Heart right ventricle (tissue), 16 donors: ENCODE measurements around the gene EPHX1. TPM values are rescaled to one million over a fixed set of nuclear protein-coding genes. Genes with fewer than 3 reads are reported as not detected.

Experiments used
- ATAC-seq, 8 donors: fragments of 200-7000 bp; cut with Tn5 transposase; one replicate each; pipeline ENCODE4 v1.9.1; 2020; ENCODE audit warnings: mild to moderate bottlenecking in 8 of 8, moderate library complexity in 8 of 8, moderate number of reproducible peaks in 1 of 8
- DNase-seq, 2 donors: peaks; one replicate each; pipeline ENCODE4 v3.0.0-alpha.2; 2020
- H3K27ac ChIP-seq, 10 donors: fragments of 200-600 bp; sonication (generic) in 2 of 10; one replicate each; pipeline versions ENCODE4 v1.5.0 to v1.8.0; 2020 to 2022; ENCODE audit warnings: mild to moderate bottlenecking in 3 of 10
- H3K27me3 ChIP-seq, 7 donors: fragments of 200-600 bp; one replicate each; pipeline ENCODE4 v1.8.0; 2021 to 2022; ENCODE audit warnings: mild to moderate bottlenecking in 2 of 7
- H3K36me3 ChIP-seq, 9 donors: fragments of 200-600 bp; sonication (generic) in 1 of 9; one replicate each; pipeline versions ENCODE4 v1.5.0 to v1.8.0; 2020 to 2022; ENCODE audit warnings: mild to moderate bottlenecking in 2 of 9
- H3K4me1 ChIP-seq, 9 donors: fragments of 200-600 bp; sonication (generic) in 1 of 9; one replicate each; pipeline versions ENCODE4 v1.5.0 to v1.8.0; 2020 to 2022; ENCODE audit warnings: mild to moderate bottlenecking in 4 of 9
- H3K4me3 ChIP-seq, 10 donors: fragments of 200-600 bp; sonication (generic) in 2 of 10; one replicate each; pipeline versions ENCODE4 v1.5.0 to v1.8.0; 2020 to 2022; ENCODE audit warnings: mild to moderate bottlenecking in 7 of 10, moderate library complexity in 2 of 10
- H3K9me3 ChIP-seq, 11 donors: fragments of 200-600 bp in 10 of 11; sonication (generic) in 2 of 11; one replicate each; pipeline versions ENCODE4 v1.5.0 to v1.8.0; 2013 to 2022; ENCODE audit warnings: mild to moderate bottlenecking in 2 of 11, control low read depth in 1 of 11, moderate library complexity in 1 of 11
- WGBS, 2 donors: extraction: QIAGEN DNeasy Blood & Tissue Kit; methylation state at CpG; one replicate each; pipeline ENCODE4 v1.1.7; 2013; ENCODE audit warnings: inconsistent platforms in 1 of 2; 5-methylcytosine and 5-hydroxymethylcytosine counted together
- intact Hi-C, 10 donors: fragments of 100-400 bp; cut with DNase I; formaldehyde crosslinking; loops; one replicate each; pipeline versions ENCODE4 v1.11.1 to v1.14.2; 2022
- polyA plus RNA-seq, 2 donors: library from polyadenylated mRNA; stranded (reverse); fragments of 200-250 nt; gene quantifications; one replicate each; pipeline ENCODE4 v1.2.3, GENCODE V29; 2013
- total RNA-seq, 10 donors: library from RNA; stranded (reverse); fragmentation: NEBNext Ultra II Directional in 3 of 10; extraction: Animal tissue kit (Norgen Biotek cat#: 25700) in 3 of 10; gene quantifications; one replicate each; pipeline versions ENCODE4 v1.2.1 to v1.2.4, GENCODE V29; 2021 to 2023
- TF ChIP-seq, protein P1 (sequence below), 9 donors: fragments of 200-600 bp; sonication (generic) in 2 of 9; IDR thresholded peaks; one replicate each; pipeline versions ENCODE4 v1.5.0 to v1.8.0; 2021 to 2022; ENCODE audit warnings: antibody characterized with exemption in 9 of 9, mild to moderate bottlenecking in 5 of 9, moderate library complexity in 1 of 9
- donor health status: Arrhythmogenic right ventricular cardiomyopathy.
- donor health status: ischemic (EF 13 %, LVEDD 7.1; RV severe dilation, severe dysfunction).
- donor health status: healthy with polysubstance abuse.
- donor health status: DM: no; HTN: yes; CAD: no.
- donor health status: DM: no; HTN: no; CAD: no.
- donor health status: ischemic (EF 25% LVEDD 6.9; RV normal size, moderate dysfunction).
- donor health status: ischemic (EF 25% LVEDD 5.7; RV mildly dilated, moderate dysfunction).
- donor health status: healthy.
- donor health status: DM: yes; HTN: yes; CAD: no.
- donor health status: Ischemic cardiomyopathy.
- donor health status: ischemic (EF 35%, LVEDD 5.7; RV mildly dilated, moderate dysfunction).
- donor health status: nonischemic (EF 11% LVEDD 7.7; RV severe dilation, severe dysfunction).
- donor health status: DM: yes; HTN: yes; CAD: no.
- donor health status: PGD.
- donor health status: ischemic (EF 29% LVEDD 5.4; RV normal size, mild dysfunction).
- donor health status: nonischemic (EF 23%, LVEDD 6.1; RV moderate dilation, normal function).

Gene EPHX1
- total and polyA plus RNA-seq, 12 donors: 31.5 to 80.8 (median 43.2) TPM

- no peaks in the 10 kb centered on the region for H3K27me3 ChIP-seq
- peak overlapping the region in 9 of 10 donors; percentile 2 to 75 (median 52) for H3K27ac ChIP-seq
- DNase-seq (no peak), ATAC-seq (no peak)
- 67 to 69% methylated on average over 12 of the region's 12 CpGs for WGBS, 2 donors
- intact Hi-C loops: no loop called here
- peaks cover 30 to 75% (median 63%) of the 10 kb centered on the region in 9 donors for H3K4me1 ChIP-seq
- H3K36me3 ChIP-seq: peaks cover 0 to 24% (median 0%) of the 10 kb centered on the region in 9 donors
- no peak overlapping the region for H3K4me3 ChIP-seq
- TF ChIP-seq, protein P1, sequence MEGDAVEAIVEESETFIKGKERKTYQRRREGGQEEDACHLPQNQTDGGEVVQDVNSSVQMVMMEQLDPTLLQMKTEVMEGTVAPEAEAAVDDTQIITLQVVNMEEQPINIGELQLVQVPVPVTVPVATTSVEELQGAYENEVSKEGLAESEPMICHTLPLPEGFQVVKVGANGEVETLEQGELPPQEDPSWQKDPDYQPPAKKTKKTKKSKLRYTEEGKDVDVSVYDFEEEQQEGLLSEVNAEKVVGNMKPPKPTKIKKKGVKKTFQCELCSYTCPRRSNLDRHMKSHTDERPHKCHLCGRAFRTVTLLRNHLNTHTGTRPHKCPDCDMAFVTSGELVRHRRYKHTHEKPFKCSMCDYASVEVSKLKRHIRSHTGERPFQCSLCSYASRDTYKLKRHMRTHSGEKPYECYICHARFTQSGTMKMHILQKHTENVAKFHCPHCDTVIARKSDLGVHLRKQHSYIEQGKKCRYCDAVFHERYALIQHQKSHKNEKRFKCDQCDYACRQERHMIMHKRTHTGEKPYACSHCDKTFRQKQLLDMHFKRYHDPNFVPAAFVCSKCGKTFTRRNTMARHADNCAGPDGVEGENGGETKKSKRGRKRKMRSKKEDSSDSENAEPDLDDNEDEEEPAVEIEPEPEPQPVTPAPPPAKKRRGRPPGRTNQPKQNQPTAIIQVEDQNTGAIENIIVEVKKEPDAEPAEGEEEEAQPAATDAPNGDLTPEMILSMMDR (IDR thresholded peaks at IDR 0.05): no peak
- H3K9me3 ChIP-seq: no peaks in the 10 kb centered on the region
These were observed 9.6 kb downstream of the EPHX1 start for GRCh38 chr1:225819346-225820192.

- DNase-seq (no peak), ATAC-seq (no peak)
- H3K9me3 ChIP-seq: no peaks in the 10 kb centered on the region
- intact Hi-C loops: no loop called here
- H3K4me1 ChIP-seq: peaks cover 28 to 78% (median 70%) of the 10 kb centered on the region in 9 donors
- no peaks in the 10 kb centered on the region for H3K27me3 ChIP-seq
- no peak overlapping the region for H3K4me3 ChIP-seq
- TF ChIP-seq, protein P1 (IDR thresholded peaks at IDR 0.05): no peak
- peak overlapping the region in 5 of 10 donors; percentile 0 to 75 (median 50) for H3K27ac ChIP-seq
- WGBS, 2 donors: 93 to 95% methylated on average over 5 of the region's 5 CpGs
- peaks cover 0 to 24% (median 0%) of the 10 kb centered on the region in 9 donors for H3K36me3 ChIP-seq
These were observed 10.7 kb downstream of the EPHX1 start for GRCh38 chr1:225820522-225821120.

GRCh38 chr1:225822655-225823403, 12.9 kb downstream of the EPHX1 start:
- intact Hi-C loops: no loop called here
- TF ChIP-seq, protein P1 (IDR thresholded peaks at IDR 0.05): no peak
- peaks cover 16 to 73% (median 63%) of the 10 kb centered on the region in 9 donors for H3K4me1 ChIP-seq
- no peaks in the 10 kb centered on the region for H3K27me3 ChIP-seq
- H3K4me3 ChIP-seq: no peak overlapping the region
- no peak for DNase-seq
- H3K27ac ChIP-seq: peak overlapping the region in 1 of 10 donors; percentile 1
- WGBS, 2 donors: 79 to 82% methylated on average over 12 of the region's 12 CpGs
- no peak for ATAC-seq
- peaks cover 0 to 24% (median 0%) of the 10 kb centered on the region in 9 donors for H3K36me3 ChIP-seq
- no peaks in the 10 kb centered on the region for H3K9me3 ChIP-seq

GRCh38 chr1:225823811-225824261, 13.9 kb downstream of the EPHX1 start:
- TF ChIP-seq, protein P1 (IDR thresholded peaks at IDR 0.05): no peak

More at GRCh38 chr1:225823811-225824261, 13.9 kb downstream of the EPHX1 start:
- DNase-seq: no peak
- Histone ChIP-seq H3K9me3 (no peaks in the 10 kb centered on the region), H3K4me1 (peaks cover 10 to 64% (median 54%) of the 10 kb centered on the region in 9 donors), H3K27ac (no peak overlapping the region), H3K27me3 (no peaks in the 10 kb centered on the region), H3K36me3 (peaks cover 0 to 29% (median 0%) of the 10 kb centered on the region in 9 donors), H3K4me3 (no peak overlapping the region)
- WGBS, 2 donors: 74 to 81% methylated on average over 12 of the region's 12 CpGs
- intact Hi-C loops: no loop called here
- ATAC-seq: peak in 1 of 8 donors; percentile 6
